Measurements from ENCODE around the gene FNDC3B. TPM values are rescaled to one million over a fixed set of nuclear protein-coding genes. Genes with fewer than 3 reads are reported as not detected.

FNDC3B gene
- total RNA-seq, 1 donor from 2014 or later: 24.7 TPM

DNA sequence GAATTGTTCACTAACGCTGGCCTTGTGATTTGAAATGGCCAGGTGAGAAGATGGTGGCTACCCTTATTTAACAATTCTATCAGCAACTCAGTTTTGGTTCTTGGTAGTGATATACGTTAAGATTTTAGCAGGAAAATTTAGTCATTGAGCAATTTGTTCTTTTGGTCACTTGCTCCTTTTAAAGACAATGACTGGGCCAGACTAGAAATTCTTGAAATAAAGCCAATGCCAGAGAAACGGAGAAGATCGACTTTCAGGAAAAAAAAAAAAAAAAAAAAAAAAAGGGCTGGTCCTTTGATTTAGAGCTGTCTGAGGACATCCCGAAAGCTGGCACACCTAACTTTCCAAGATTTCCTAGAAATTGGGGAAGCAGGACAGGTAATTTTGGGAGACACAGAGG lies 178.5 kb downstream of the FNDC3B start:
- no peak overlapping the region for H3K27ac Mint-ChIP-seq

DNA sequence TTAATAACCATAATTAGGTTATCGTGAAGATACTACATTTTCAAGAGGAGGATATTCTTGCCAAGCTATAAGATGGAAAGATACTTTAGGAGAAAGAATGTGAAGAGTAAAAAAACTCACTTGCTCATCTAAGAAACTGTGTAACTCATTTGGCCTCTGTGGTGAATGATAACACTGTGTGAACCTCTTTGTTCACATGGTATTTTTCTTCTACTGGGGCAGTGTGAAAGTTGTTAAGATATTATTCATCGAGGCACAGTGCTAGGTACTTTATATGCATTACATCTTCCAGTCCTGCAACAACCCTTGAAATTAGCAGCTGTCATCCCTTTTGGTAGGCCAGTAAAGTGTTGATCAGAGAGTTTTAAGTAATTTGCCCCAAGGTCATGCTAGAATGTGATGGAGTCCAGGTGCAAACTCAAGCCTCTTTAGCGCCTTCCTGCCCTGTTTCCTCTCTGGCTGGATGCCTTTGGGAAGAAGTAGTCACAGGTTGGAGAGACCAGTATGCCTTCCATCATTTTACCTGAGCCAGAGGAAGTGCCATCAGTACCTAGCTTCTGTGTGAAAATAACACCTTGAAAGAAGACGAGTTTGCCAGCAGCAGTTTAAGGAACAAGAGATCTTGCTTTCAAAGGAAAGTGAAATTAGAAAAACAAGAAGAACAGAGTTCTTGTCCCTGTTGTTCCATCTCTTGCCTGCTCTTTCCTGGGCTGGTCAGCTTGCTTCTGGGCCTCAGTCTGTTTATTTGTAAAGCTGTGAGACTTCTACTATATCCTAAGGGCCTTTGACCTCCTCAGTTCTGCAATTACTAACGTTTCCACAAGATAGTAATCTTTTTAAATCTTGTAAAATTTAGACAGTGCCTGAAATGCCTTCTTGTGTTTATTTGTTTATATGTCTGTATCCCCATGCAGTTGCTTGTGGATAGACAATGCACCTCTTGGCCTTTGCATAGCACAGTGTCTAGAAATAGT lies 179.3 kb downstream of the FNDC3B start:
- no peak for DNase-seq (ENCODE audit: low spot score)
- Mint-ChIP-seq H3K4me1 (ENCODE audit: low read depth) (peaks cover 18% of the 10 kb centered on the region), H3K36me3 (ENCODE audit: low read depth) (peaks cover 4% of the 10 kb centered on the region), H3K9me3 (no peaks in the 10 kb centered on the region), H3K27me3 (ENCODE audit: low read depth) (no peaks in the 10 kb centered on the region), H3K4me3 (ENCODE audit: low read depth) (no peak overlapping the region), H3K27ac (no peak overlapping the region)
- intact Hi-C loops (cut with micrococcal nuclease): no loop called here

More for the DNA sequence above, 178.5 kb downstream of the FNDC3B start:
- Mint-ChIP-seq H3K4me3 (ENCODE audit: low read depth) (no peak overlapping the region), H3K27me3 (ENCODE audit: low read depth) (no peaks in the 10 kb centered on the region), H3K36me3 (ENCODE audit: low read depth) (peaks cover 4% of the 10 kb centered on the region), H3K9me3 (no peaks in the 10 kb centered on the region), H3K4me1 (ENCODE audit: low read depth) (peaks cover 26% of the 10 kb centered on the region)
- intact Hi-C loops (cut with micrococcal nuclease): no loop called here
- no peak for DNase-seq (ENCODE audit: low spot score)

DNA sequence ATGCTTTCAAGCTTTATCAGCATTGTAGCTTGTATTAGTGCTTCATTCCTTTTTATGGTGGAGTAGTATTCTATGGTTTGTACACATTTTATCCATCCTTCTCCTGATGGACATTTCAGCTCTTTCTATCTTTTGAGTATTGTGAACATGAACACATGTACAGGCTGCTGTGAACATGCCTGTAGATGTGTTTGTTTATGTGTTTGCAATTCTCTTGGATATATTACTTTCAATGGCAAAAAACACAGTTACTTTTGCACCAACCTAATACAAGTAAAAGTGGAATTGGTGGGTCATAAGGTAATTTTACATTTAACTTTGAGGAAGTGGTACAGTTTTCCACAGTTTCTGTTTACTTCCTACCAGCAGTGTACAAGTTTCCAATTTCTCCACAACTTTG lies 180.4 kb downstream of the FNDC3B start:
- peaks cover 4% of the 10 kb centered on the region for H3K36me3 Mint-ChIP-seq (ENCODE audit: low read depth)
- H3K4me3 Mint-ChIP-seq (ENCODE audit: low read depth): no peak overlapping the region
- no peaks in the 10 kb centered on the region for H3K9me3 Mint-ChIP-seq
- H3K27ac Mint-ChIP-seq: no peak overlapping the region
- H3K27me3 Mint-ChIP-seq (ENCODE audit: low read depth): no peaks in the 10 kb centered on the region
- peaks cover 10% of the 10 kb centered on the region for H3K4me1 Mint-ChIP-seq (ENCODE audit: low read depth)
- intact Hi-C loops (cut with micrococcal nuclease): no loop called here
- no peak for DNase-seq (ENCODE audit: low spot score)

DNA sequence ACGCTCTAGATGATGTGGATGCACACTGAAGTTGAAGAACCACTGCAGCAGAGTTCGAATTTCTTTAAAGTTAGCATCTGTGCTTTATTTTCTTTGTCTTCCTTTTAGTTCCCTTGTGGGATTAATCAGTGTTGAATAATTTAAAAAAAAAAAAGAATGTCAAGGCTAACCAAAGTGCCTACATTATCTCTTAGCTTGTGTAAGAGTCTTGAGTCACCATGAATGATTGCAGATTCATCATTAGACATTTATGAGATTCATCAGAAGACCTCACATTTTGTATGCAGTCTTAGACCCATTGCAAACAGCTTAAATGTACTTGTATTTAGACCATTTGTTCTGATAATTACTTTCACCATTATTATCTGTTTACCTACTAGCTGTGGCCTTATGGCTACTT lies 182.2 kb downstream of the FNDC3B start:
- H3K27me3 Mint-ChIP-seq (ENCODE audit: low read depth): no peaks in the 10 kb centered on the region
- peaks cover 4% of the 10 kb centered on the region for H3K36me3 Mint-ChIP-seq (ENCODE audit: low read depth)
- H3K4me1 Mint-ChIP-seq (ENCODE audit: low read depth): peaks cover 10% of the 10 kb centered on the region
- H3K9me3 Mint-ChIP-seq: no peaks in the 10 kb centered on the region
- H3K4me3 Mint-ChIP-seq (ENCODE audit: low read depth): no peak overlapping the region
- H3K27ac Mint-ChIP-seq: no peak overlapping the region
- DNase-seq (ENCODE audit: low spot score): no peak
- intact Hi-C loops (cut with micrococcal nuclease): no loop called here

DNA sequence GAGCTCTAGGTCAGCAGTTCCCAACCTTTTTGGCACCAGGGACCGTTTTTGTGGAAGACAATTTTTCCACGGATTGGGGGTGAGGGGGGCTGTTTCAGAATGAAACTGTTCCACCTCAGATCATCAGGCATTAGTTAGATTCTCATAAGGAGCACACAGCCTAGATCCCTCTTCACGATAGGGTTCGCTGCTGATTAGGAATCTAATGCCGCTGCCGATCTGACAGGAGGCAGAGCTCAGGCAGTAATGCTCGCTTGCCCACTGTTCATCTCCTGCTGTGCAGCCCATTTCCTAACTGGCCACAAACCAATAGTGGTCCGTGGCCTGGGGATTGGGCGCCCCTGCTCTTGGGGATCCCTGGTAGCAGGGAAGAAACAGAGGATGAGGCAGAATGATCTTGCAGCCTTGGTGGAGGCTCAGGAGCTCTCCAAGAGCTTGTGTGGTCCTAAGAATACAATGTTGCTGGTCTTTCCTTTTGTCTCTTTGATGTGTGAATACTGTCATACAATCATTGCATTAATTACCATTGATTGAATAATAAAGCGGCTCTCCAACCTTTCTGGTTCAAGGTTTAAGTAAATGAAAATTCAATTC lies 183.2 kb downstream of the FNDC3B start:
- peaks cover 10% of the 10 kb centered on the region for H3K4me1 Mint-ChIP-seq (ENCODE audit: low read depth)
- H3K27ac Mint-ChIP-seq: no peak overlapping the region
- no peaks in the 10 kb centered on the region for H3K9me3 Mint-ChIP-seq
- no peaks in the 10 kb centered on the region for H3K36me3 Mint-ChIP-seq (ENCODE audit: low read depth)
- intact Hi-C loops (cut with micrococcal nuclease): no loop called here
- H3K27me3 Mint-ChIP-seq (ENCODE audit: low read depth): no peaks in the 10 kb centered on the region
- no peak overlapping the region for H3K4me3 Mint-ChIP-seq (ENCODE audit: low read depth)
- no peak for DNase-seq (ENCODE audit: low spot score)

DNA sequence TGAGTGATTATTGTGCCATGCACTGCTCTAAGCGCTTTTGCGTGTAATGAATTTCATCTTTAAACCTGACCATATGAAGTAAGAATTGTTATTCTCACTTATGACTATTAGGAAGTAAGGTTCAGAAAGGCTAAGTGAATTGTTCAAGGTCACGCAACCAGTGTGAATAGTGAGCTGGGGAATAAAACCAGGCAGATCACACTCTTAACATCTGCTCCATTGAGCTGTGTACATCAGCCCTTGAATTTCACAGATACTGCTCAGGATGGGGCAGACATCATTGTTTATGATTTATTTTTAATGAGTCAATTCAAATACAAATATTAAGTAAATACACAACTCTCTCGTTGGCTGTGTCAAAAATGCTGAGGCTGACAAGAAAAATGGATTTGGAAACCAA lies 184.5 kb downstream of the FNDC3B start:
- no peaks in the 10 kb centered on the region for H3K27me3 Mint-ChIP-seq (ENCODE audit: low read depth)
- peaks cover 4% of the 10 kb centered on the region for H3K36me3 Mint-ChIP-seq (ENCODE audit: low read depth)
- H3K27ac Mint-ChIP-seq: no peak overlapping the region
- no peak overlapping the region for H3K4me3 Mint-ChIP-seq (ENCODE audit: low read depth)
- intact Hi-C loops (cut with micrococcal nuclease): no loop called here
- no peak for DNase-seq (ENCODE audit: low spot score)
- H3K4me1 Mint-ChIP-seq (ENCODE audit: low read depth): peaks cover 3% of the 10 kb centered on the region
- H3K9me3 Mint-ChIP-seq: no peaks in the 10 kb centered on the region

DNA sequence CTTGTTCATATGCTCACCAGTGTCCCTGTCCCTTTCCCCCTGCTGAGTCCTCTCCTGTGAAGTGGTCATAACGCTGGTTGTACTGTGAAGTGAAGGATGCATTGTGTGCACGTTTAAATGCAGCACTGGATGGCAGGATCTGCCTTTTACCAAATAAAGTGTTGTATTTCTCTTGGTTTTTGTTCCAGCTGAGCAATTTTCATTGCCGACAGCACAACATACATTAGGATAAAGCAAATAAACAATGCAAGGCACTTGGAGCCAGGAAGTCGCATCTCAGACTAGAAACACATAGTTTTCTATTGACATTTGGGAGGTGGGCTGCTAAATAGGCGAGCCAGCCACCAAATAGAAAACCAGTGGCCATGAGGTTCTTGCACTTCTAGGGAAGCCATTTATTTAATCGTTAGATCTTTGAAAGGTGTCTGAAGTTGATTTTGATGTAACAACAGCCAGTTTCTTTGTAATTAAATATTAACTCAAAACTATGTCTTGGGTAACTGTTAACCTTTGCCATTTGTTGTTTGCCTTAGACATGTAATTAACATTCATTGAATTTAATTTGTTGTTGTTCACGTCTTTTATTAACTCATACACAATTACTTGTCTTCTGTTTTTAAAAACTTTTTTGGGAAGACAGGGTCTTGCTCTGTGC lies 185.3 kb downstream of the FNDC3B start:
- intact Hi-C loops (cut with micrococcal nuclease): no loop called here
- Mint-ChIP-seq H3K4me3 (ENCODE audit: low read depth) (no peak overlapping the region), H3K27me3 (ENCODE audit: low read depth) (no peaks in the 10 kb centered on the region), H3K4me1 (ENCODE audit: low read depth) (no peaks in the 10 kb centered on the region), H3K9me3 (no peaks in the 10 kb centered on the region), H3K27ac (no peak overlapping the region), H3K36me3 (ENCODE audit: low read depth) (peaks cover 4% of the 10 kb centered on the region)
- no peak for DNase-seq (ENCODE audit: low spot score)

DNA sequence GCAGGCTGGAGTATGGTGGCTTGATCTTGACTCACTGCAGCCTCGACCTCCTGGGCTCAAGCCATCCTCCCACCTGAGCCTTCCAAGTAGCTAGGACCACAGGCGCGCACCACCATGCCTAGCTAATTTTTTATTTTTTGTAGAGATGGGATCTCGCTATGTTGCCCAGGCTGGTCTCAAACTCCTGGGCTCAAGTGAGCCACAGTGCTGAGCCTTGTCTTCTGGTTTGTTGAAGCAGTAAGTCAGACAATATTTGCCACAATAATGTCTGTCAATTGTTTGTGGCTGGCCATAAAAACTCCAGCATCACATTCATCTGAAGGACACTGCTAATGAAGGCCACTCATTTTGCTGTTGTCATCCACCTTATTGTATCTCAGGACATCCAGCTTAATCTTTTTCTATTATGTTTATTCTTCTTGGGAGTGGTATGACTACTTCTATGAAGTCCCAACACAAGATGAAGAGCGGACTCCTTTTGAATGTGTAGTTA lies 185.9 kb downstream of the FNDC3B start:
- H3K27ac Mint-ChIP-seq: no peak overlapping the region
- no peaks in the 10 kb centered on the region for H3K9me3 Mint-ChIP-seq
- H3K36me3 Mint-ChIP-seq (ENCODE audit: low read depth): peaks cover 4% of the 10 kb centered on the region
- intact Hi-C loops (cut with micrococcal nuclease): no loop called here
- no peak for DNase-seq (ENCODE audit: low spot score)
- no peaks in the 10 kb centered on the region for H3K27me3 Mint-ChIP-seq (ENCODE audit: low read depth)
- no peaks in the 10 kb centered on the region for H3K4me1 Mint-ChIP-seq (ENCODE audit: low read depth)
- no peak overlapping the region for H3K4me3 Mint-ChIP-seq (ENCODE audit: low read depth)

DNA sequence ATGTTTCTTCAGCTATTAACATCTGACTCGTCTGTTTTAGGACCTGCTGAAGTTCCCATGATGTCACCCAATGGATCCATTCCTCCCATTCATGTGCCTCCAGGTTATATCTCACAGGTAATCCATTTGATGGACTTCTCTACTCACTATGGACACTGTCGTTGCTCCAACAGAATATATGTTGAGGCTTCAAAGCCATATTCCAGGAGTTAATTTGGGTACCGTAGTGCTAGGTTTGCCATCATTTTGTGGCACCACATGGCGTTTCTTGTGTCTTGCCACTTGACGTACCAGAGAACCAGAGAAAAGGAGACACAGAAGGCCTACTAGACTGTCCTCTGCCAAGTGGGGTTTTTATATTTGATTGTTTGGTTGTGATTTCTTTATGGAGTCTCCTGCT lies 187.5 kb downstream of the FNDC3B start:
- H3K27me3 Mint-ChIP-seq (ENCODE audit: low read depth): no peaks in the 10 kb centered on the region
- DNase-seq (ENCODE audit: low spot score): no peak
- H3K9me3 Mint-ChIP-seq: no peaks in the 10 kb centered on the region
- no peak overlapping the region for H3K27ac Mint-ChIP-seq
- intact Hi-C loops (cut with micrococcal nuclease): no loop called here
- H3K4me1 Mint-ChIP-seq (ENCODE audit: low read depth): no peaks in the 10 kb centered on the region
- peaks cover 4% of the 10 kb centered on the region for H3K36me3 Mint-ChIP-seq (ENCODE audit: low read depth)
- no peak overlapping the region for H3K4me3 Mint-ChIP-seq (ENCODE audit: low read depth)

DNA sequence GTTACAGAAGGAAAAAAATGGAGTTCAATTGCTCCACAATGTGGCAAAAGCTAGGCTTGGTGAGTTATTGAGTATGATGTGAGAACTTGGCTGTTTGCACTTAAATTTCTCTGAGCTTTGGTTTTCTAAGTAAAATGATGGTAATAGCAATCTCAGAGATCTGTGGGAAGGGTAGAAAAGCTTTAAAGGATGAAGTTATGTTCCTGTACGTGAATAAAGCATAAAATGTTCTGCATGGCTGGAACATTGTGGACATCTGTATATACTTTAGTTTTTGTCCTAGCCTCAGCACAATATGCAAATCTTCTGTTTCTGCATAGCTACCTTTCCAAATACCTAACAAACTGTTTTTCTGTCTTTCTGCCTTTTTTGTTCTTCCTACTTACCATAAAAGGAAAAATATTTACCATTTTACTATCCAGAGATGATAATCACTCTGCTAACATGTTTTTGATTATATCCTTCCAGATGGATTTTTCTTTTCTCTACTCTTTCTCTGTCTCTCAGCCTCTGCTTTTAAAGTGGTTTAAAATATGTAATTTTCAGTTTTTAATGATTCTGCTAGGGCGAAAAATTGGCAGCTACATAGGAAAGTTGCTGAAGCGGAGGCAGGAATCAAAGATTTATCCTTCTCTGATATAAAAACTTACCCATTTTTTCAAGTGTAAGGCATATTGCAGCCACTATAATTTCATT lies 188.1 kb downstream of the FNDC3B start:
- intact Hi-C loops (cut with micrococcal nuclease): no loop called here
- Mint-ChIP-seq H3K27me3 (ENCODE audit: low read depth) (no peaks in the 10 kb centered on the region), H3K4me1 (ENCODE audit: low read depth) (no peaks in the 10 kb centered on the region), H3K4me3 (ENCODE audit: low read depth) (no peak overlapping the region), H3K27ac (no peak overlapping the region), H3K9me3 (no peaks in the 10 kb centered on the region), H3K36me3 (ENCODE audit: low read depth) (peaks cover 4% of the 10 kb centered on the region)
- DNase-seq (ENCODE audit: low spot score): no peak

DNA sequence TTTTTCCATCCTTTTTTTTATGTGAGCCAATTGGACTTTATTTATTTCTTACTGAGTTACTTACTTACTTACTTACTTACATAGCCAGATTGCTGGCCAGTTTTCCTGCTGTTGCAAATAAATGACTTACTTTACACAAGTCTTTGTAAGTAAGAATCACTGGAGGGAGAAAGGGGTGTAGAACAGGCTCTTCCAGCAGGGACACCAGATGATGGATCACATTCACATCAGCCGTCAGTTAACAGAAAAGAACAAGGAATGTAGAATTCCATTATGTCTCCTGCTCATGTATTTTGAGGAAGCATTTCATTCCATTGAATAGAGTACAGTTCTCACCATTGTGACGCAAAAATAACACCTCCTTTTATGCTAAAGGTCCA lies 188.6 kb downstream of the FNDC3B start:
- DNase-seq (ENCODE audit: low spot score): no peak
- Mint-ChIP-seq H3K36me3 (ENCODE audit: low read depth) (peaks cover 4% of the 10 kb centered on the region), H3K27me3 (ENCODE audit: low read depth) (no peaks in the 10 kb centered on the region), H3K27ac (no peak overlapping the region), H3K4me1 (ENCODE audit: low read depth) (no peaks in the 10 kb centered on the region), H3K9me3 (no peaks in the 10 kb centered on the region), H3K4me3 (ENCODE audit: low read depth) (no peak overlapping the region)
- intact Hi-C loops (cut with micrococcal nuclease): no loop called here

DNA sequence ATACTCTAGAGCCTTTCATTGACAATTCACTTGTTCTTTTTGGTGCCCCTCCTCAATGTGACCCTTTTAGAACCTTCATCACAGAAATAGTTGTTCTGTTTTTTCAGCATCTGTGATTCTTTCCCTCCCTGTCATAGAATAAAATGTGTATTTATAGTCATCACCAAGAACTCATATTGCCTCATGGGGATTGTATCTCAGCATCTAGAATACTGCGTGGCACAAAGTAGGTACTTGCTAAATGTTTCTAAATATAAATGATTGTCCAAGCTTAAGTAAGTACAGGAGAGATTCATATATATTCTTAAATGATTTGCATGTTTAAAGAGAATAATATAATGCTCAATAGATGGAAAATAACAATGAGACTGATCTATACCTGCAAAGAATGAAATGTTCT lies 190.1 kb downstream of the FNDC3B start:
- intact Hi-C loops (cut with micrococcal nuclease): no loop called here
- Mint-ChIP-seq H3K27ac (no peak overlapping the region), H3K36me3 (ENCODE audit: low read depth) (peaks cover 4% of the 10 kb centered on the region), H3K4me3 (ENCODE audit: low read depth) (no peak overlapping the region), H3K9me3 (no peaks in the 10 kb centered on the region), H3K27me3 (ENCODE audit: low read depth) (no peaks in the 10 kb centered on the region), H3K4me1 (ENCODE audit: low read depth) (no peaks in the 10 kb centered on the region)
- DNase-seq (ENCODE audit: low spot score): no peak
